IMR-90 (cell line): ENCODE data around the gene GALNT5. TPM values are rescaled to one million over a fixed set of nuclear protein-coding genes. Genes with fewer than 3 reads are reported as not detected.
A peak's percentile ranks its signal among the peaks of the same experiment; 100 is the strongest.

Experiments
- ATAC-seq: fragments of 200-7000 bp; cut with Tn5 transposase; 2 replicates; pipeline ENCODE4 v1.9.1; 2020; ENCODE audit warnings: low read depth, mild to moderate bottlenecking, moderate library complexity
- BruUV-seq: library from RNA; stranded (reverse); fragments of 400-500 nt; replicated peaks from 2 replicates; lab custom pipeline; 2021; lab: Mats Ljungman, UMichigan
- CTCF ChIA-PET: fragments of 300-600 bp; formaldehyde crosslinking; extraction: SDS; loops from one replicate; lab custom pipeline; 2021; ENCODE audit warnings: antibody characterized with exemption; lab: Yijun Ruan, JAX
- POLR2A ChIA-PET: fragments of 300-600 bp; sonication (Branson Sonifier 250); formaldehyde crosslinking; loops from one replicate; lab custom pipeline; 2022; ENCODE audit warnings: antibody characterized with exemption; ENCODE audit not compliant: unreplicated experiment; lab: Charles Lee
- DNase-seq: peaks from one replicate; pipeline ENCODE4 v3.0.0; 2013
- H2AFZ ChIP-seq: replicated peaks from 2 replicates; pipeline ENCODE3; 2013; ENCODE audit warnings: low read length, mild to moderate bottlenecking; ENCODE audit not compliant: poor library complexity
- H2AK5ac ChIP-seq: 2 replicates; pipeline ENCODE4 v1.6.1; 2013; ENCODE audit warnings: low read depth, low read length, inconsistent platforms
- H2AK9ac ChIP-seq: replicated peaks from 2 replicates; pipeline ENCODE3; 2013; ENCODE audit warnings: mild to moderate bottlenecking, low read depth, low read length, moderate library complexity; ENCODE audit not compliant: poor library complexity
- H2BK120ac ChIP-seq: 2 replicates; pipeline ENCODE4 v1.6.1; 2013; ENCODE audit warnings: low read depth, low read length, inconsistent platforms
- H2BK15ac ChIP-seq: 3 replicates; pipeline ENCODE4 v1.6.1; 2013; ENCODE audit warnings: low read depth, low read length, inconsistent platforms
- H2BK20ac ChIP-seq: 2 replicates; pipeline ENCODE4 v1.6.1; 2013; ENCODE audit warnings: low read depth, mild to moderate bottlenecking, inconsistent platforms, low read length, moderate library complexity
- H2BK5ac ChIP-seq: 2 replicates; pipeline ENCODE4 v1.6.1; 2013; ENCODE audit warnings: mild to moderate bottlenecking, low read depth, low read length, inconsistent platforms; ENCODE audit not compliant: poor library complexity, severe bottlenecking
- H3K14ac ChIP-seq: replicated peaks from 2 replicates; pipeline ENCODE4 v1.6.1; 2013; ENCODE audit warnings: low read depth, low read length, inconsistent platforms
- H3K18ac ChIP-seq: 2 replicates; pipeline ENCODE4 v1.6.1; 2013; ENCODE audit warnings: low read depth, low read length, control low read depth
- H3K23ac ChIP-seq: 2 replicates; pipeline ENCODE4 v1.6.1; 2013; ENCODE audit warnings: low read depth, low read length, inconsistent platforms
- H3K27ac ChIP-seq: 2 replicates; pipeline ENCODE4 v1.5.1; 2013; ENCODE audit warnings: mild to moderate bottlenecking, control low read depth, low read length; ENCODE audit not compliant: insufficient read depth
- H3K27me3 ChIP-seq: 2 replicates; pipeline ENCODE4 v1.6.1; 2013; ENCODE audit warnings: low read length; ENCODE audit not compliant: control insufficient read depth, insufficient read depth
- H3K36me3 ChIP-seq: 2 replicates; pipeline ENCODE4 v1.6.1; 2013; ENCODE audit warnings: low read length, mixed read lengths; ENCODE audit not compliant: control insufficient read depth, insufficient read depth
- H3K4ac ChIP-seq: 2 replicates; pipeline ENCODE4 v1.6.1; 2013; ENCODE audit warnings: low read depth, low read length, inconsistent platforms
- H3K4me1 ChIP-seq: 2 replicates; pipeline ENCODE4 v1.6.1; 2013; ENCODE audit warnings: low read length, mixed read lengths; ENCODE audit not compliant: control insufficient read depth, insufficient read depth
- H3K4me2 ChIP-seq: 2 replicates; pipeline ENCODE4 v1.6.1; 2013; ENCODE audit warnings: low read depth, mild to moderate bottlenecking, control low read depth, low read length, moderate library complexity
- H3K4me3 ChIP-seq: 2 replicates; pipeline ENCODE4 v1.5.1; 2013; ENCODE audit warnings: low read depth, mild to moderate bottlenecking, control low read depth, low read length, moderate library complexity; ENCODE audit not compliant: insufficient read depth
- H3K56ac ChIP-seq: 2 replicates; pipeline ENCODE4 v1.6.1; 2013; ENCODE audit warnings: low read length, inconsistent platforms; ENCODE audit not compliant: insufficient read depth; ENCODE audit errors: extremely low read depth
- H3K79me1 ChIP-seq, 2 experiments: 2 replicates each; pipeline ENCODE4 v1.6.1; 2013; ENCODE audit warnings: low read length in 2 of 2, inconsistent platforms in 1 of 2, low read depth in 1 of 2
- H3K9ac ChIP-seq: 2 replicates; pipeline ENCODE4 v1.6.1; 2013; ENCODE audit warnings: low read depth, low read length, control low read depth
- H3K9me1 ChIP-seq: 2 replicates; pipeline ENCODE4 v1.6.1; 2013; ENCODE audit warnings: low read length, inconsistent platforms; ENCODE audit not compliant: insufficient read depth
- H3K9me3 ChIP-seq: 2 replicates; pipeline ENCODE4 v1.6.1; 2013; ENCODE audit warnings: low read length; ENCODE audit not compliant: control insufficient read depth, insufficient read depth
- H4K20me1 ChIP-seq: 2 replicates; pipeline ENCODE4 v1.6.1; 2013; ENCODE audit warnings: low read length, inconsistent platforms; ENCODE audit not compliant: insufficient read depth
- H4K5ac ChIP-seq: 2 replicates; pipeline ENCODE4 v1.6.1; 2013; ENCODE audit warnings: mild to moderate bottlenecking, low read depth, low read length, control low read depth
- H4K8ac ChIP-seq, 2 experiments: 2 replicates each; pipeline ENCODE4 v1.6.1; 2013; ENCODE audit warnings: low read depth in 2 of 2, low read length in 2 of 2, control low read depth in 1 of 2, inconsistent platforms in 1 of 2
- H4K91ac ChIP-seq: 2 replicates; pipeline ENCODE4 v1.6.1; 2013; ENCODE audit warnings: low read depth, low read length, inconsistent platforms; ENCODE audit not compliant: insufficient read depth
- BHLHE40 ChIP-seq: fragments of 150-350 bp; IDR thresholded peaks from 2 replicates; pipeline ENCODE4 v1.6.1; 2016; ENCODE audit warnings: mild to moderate bottlenecking, low read depth, low read length
- CEBPB ChIP-seq: IDR thresholded peaks from 2 replicates; pipeline ENCODE4 v1.6.1; 2012; ENCODE audit warnings: low read depth, low read length, improper control_type of control experiment
- CHD1 ChIP-seq: IDR thresholded peaks from 2 replicates; pipeline ENCODE4 v1.6.1; 2012; ENCODE audit warnings: low read depth, low read length, improper control_type of control experiment
- CTCF ChIP-seq: conservative IDR thresholded peaks from 2 replicates; pipeline ENCODE4 v1.5.1; 2012; ENCODE audit warnings: mild to moderate bottlenecking, low read depth, low read length, improper control_type of control experiment
- ELK1 ChIP-seq: fragments of 150-350 bp; IDR thresholded peaks from 2 replicates; pipeline ENCODE4 v1.6.1; 2016; ENCODE audit warnings: low read depth, mild to moderate bottlenecking, low read length, moderate library complexity, borderline replicate concordance
- MAFK ChIP-seq: IDR thresholded peaks from 2 replicates; pipeline ENCODE4 v1.6.1; 2012; ENCODE audit warnings: low read depth, low read length, improper control_type of control experiment
- MAZ ChIP-seq: IDR thresholded peaks from 2 replicates; pipeline ENCODE4 v1.6.1; 2012; ENCODE audit warnings: low read depth, mild to moderate bottlenecking, low read length, improper control_type of control experiment, moderate library complexity, borderline replicate concordance
- MXI1 ChIP-seq: IDR thresholded peaks from 2 replicates; pipeline ENCODE4 v1.6.1; 2012; ENCODE audit warnings: low read depth, mild to moderate bottlenecking, low read length, moderate library complexity, borderline replicate concordance
- NFE2L2 ChIP-seq: fragments of 150-350 bp; IDR thresholded peaks from 2 replicates; pipeline ENCODE4 v1.6.1; 2016; ENCODE audit warnings: low read depth, mild to moderate bottlenecking, low read length
- POLR2A ChIP-seq: IDR thresholded peaks from 2 replicates; pipeline ENCODE4 v1.6.1; 2012; ENCODE audit warnings: mild to moderate bottlenecking, low read depth, low read length
- RAD21 ChIP-seq: IDR thresholded peaks from 2 replicates; pipeline ENCODE4 v1.6.1; 2012; ENCODE audit warnings: low read length, improper control_type of control experiment
- RCOR1 ChIP-seq: IDR thresholded peaks from 2 replicates; pipeline ENCODE4 v1.6.1; 2012; ENCODE audit warnings: mild to moderate bottlenecking, low read length, improper control_type of control experiment; ENCODE audit not compliant: insufficient replicate concordance
- SMC3 ChIP-seq: fragments of 150-350 bp; IDR thresholded peaks from 2 replicates; pipeline ENCODE4 v1.6.1; 2016; ENCODE audit warnings: low read depth, mild to moderate bottlenecking, antibody characterized with exemption, low read length, moderate library complexity
- USF2 ChIP-seq: fragments of 150-350 bp; IDR thresholded peaks from 2 replicates; pipeline ENCODE4 v1.6.1; 2017; ENCODE audit warnings: mild to moderate bottlenecking, antibody characterized with exemption, low read length, low read depth
- WGBS, 2 experiments: methylation state at CpG; one replicate each; pipeline versions ENCODE4 v1.1.5 to v1.1.7; 2013; ENCODE audit warnings: missing lambda C conversion rate in 2 of 2; ENCODE audit not compliant: insufficient read length in 1 of 2; ENCODE audit errors: extremely low coverage in 2 of 2; 5-methylcytosine and 5-hydroxymethylcytosine counted together
- dilution Hi-C: fragments of 300-500 bp; cut with HindIII; formaldehyde crosslinking; loops from one replicate; pipeline ENCODE4 v1.14.3; 2018; ENCODE audit warnings: low sequenced_read_pairs; ENCODE audit not compliant: unreplicated experiment
- in situ Hi-C: fragments of 300-500 bp; cut with MboI; formaldehyde crosslinking; loops from 3 replicates; pipeline ENCODE4 v1.14.3; 2019; ENCODE audit warnings: low sequenced_read_pairs, inconsistent platforms, mixed read lengths
- intact Hi-C: fragments of 100-400 bp; cut with micrococcal nuclease; formaldehyde crosslinking; loops from 2 replicates; pipeline ENCODE4 v1.10.0; 2022
- polyA plus RNA-seq, 3 experiments: library from polyadenylated mRNA; depleted of rRNA; stranded (reverse); fragments of >200 nt; gene quantifications; 2 replicates each; pipeline ENCODE4 v1.2.3, GENCODE V29; 2012; ENCODE audit warnings: low replicate concordance in 1 of 3
- total RNA-seq: library from RNA; depleted of rRNA; stranded (reverse); fragments of >200 nt; gene quantifications from 2 replicates; pipeline ENCODE4 v1.2.3, GENCODE V29; 2012

Gene GALNT5
- total and polyA plus RNA-seq, 2 of the 4 experiments (the other 2 are of a cell fraction) = 36.3 to 63.3 TPM

- peak overlapping the region; percentile 100 for H4K5ac ChIP-seq
- peak overlapping the region; percentile 98 for H2BK120ac ChIP-seq
- ATAC-seq (peak; percentile 52), DNase-seq (no peak)
- WGBS, 2 experiments = no CpG with 5 or more reads among the region's 6 CpGs
- no peak overlapping the region for H2AFZ ChIP-seq
- ChIA-PET POLR2A (no interaction called here), CTCF (no interaction called here)
- H2AK5ac ChIP-seq = peak overlapping the region; percentile 90
- H3K4me1 ChIP-seq = peaks cover 17% of the 10 kb centered on the region
- H4K8ac ChIP-seq = peak overlapping the region; percentile 95 to 100
- peak overlapping the region; percentile 84 for H3K4ac ChIP-seq
- H2AK9ac ChIP-seq = peak overlapping the region; percentile 56
- in situ Hi-C loops = no loop called here
- peak overlapping the region; percentile 93 for H3K27ac ChIP-seq
- no peaks in the 10 kb centered on the region for H4K20me1 ChIP-seq
- no peak for TF ChIP-seq RCOR1
- no peak for TF ChIP-seq POLR2A
- no peak for TF ChIP-seq CTCF
- no peak for TF ChIP-seq MAZ
- no peak for TF ChIP-seq RAD21
- TF ChIP-seq BHLHE40 = no peak
- no peak for TF ChIP-seq SMC3
- TF ChIP-seq CEBPB = no peak
- no peak for TF ChIP-seq ELK1
- no peak for TF ChIP-seq MXI1
- TF ChIP-seq MAFK = no peak
- no peak for TF ChIP-seq USF2
- TF ChIP-seq NFE2L2 = no peak
- no peak for TF ChIP-seq CHD1
- peaks cover 3% of the 10 kb centered on the region; the same call in 1 of the 2 replicates for H3K9me1 ChIP-seq
- dilution Hi-C loops = no loop called here
- H2BK20ac ChIP-seq = peak overlapping the region; percentile 95
- peak overlapping the region; percentile 100 for H3K18ac ChIP-seq
- H3K9ac ChIP-seq = peak overlapping the region; percentile 62; the same call in 1 of the 2 replicates
- H2BK5ac ChIP-seq = peak overlapping the region; percentile 100
- no peaks in the 10 kb centered on the region for H3K27me3 ChIP-seq
- H4K91ac ChIP-seq = peak overlapping the region; percentile 91
- H3K4me3 ChIP-seq = no peak overlapping the region; the same call in 1 of the 2 replicates
- peak overlapping the region; percentile 95; the same call in 1 of the 2 replicates for H3K4me2 ChIP-seq
- peaks cover 0 to 6% of the 10 kb centered on the region in 2 experiments; a peak in 1 of 4 replicates for H3K79me1 ChIP-seq
- peak overlapping the region; percentile 98 for H3K23ac ChIP-seq
- intact Hi-C loops = loop anchor here (5.0 to 10.0 kb wide), 2 partner anchors 608 to 905 kb away; no protein-coding TSS in a partner anchor
- peak overlapping the region; percentile 88 for H3K14ac ChIP-seq
- H2BK15ac ChIP-seq = peak overlapping the region; percentile 87; the same call in 2 of the 3 replicates
- BruUV-seq = no TSS peak
- no peaks in the 10 kb centered on the region for H3K9me3 ChIP-seq
- peak overlapping the region; percentile 99 for H3K56ac ChIP-seq
- H3K36me3 ChIP-seq = no peaks in the 10 kb centered on the region
Observed at GRCh38 chr2:157246765-157247407, 10.6 kb upstream of the GALNT5 start.
